Ishikawa (cell line): ENCODE results near the gene WBP1L.

ENCODE experiments used
- EGR1 ChIP-seq: IDR thresholded peaks from 2 replicates; pipeline ENCODE4 v1.6.1; 2012
- EP300 ChIP-seq: IDR thresholded peaks from 2 replicates; pipeline ENCODE4 v1.6.1; 2012; ENCODE audit warnings: borderline replicate concordance
- NFIC ChIP-seq: IDR thresholded peaks from 2 replicates; pipeline ENCODE4 v1.6.1; 2012
- RAD21 ChIP-seq: IDR thresholded peaks from 2 replicates; pipeline ENCODE4 v1.6.1; 2012; ENCODE audit warnings: low read depth
- TAF1 ChIP-seq: IDR thresholded peaks from 2 replicates; pipeline ENCODE4 v1.6.1; 2012; ENCODE audit warnings: low read depth, mild to moderate bottlenecking
- TCF12 ChIP-seq: IDR thresholded peaks from 2 replicates; pipeline ENCODE4 v1.6.1; 2012; ENCODE audit warnings: low read depth
- TEAD4 ChIP-seq: IDR thresholded peaks from 2 replicates; pipeline ENCODE4 v1.6.1; 2012
- YY1 ChIP-seq: IDR thresholded peaks from 2 replicates; pipeline ENCODE4 v1.6.1; 2012; ENCODE audit warnings: low read depth
- ZBTB7A ChIP-seq: IDR thresholded peaks from 2 replicates; pipeline ENCODE4 v1.6.1; 2012; ENCODE audit warnings: low read depth
- TF ChIP-seq, protein P1 (sequence below): IDR thresholded peaks from 2 replicates; pipeline ENCODE4 v1.6.1; 2012
- TF ChIP-seq, protein P2 (sequence below): IDR thresholded peaks from 2 replicates; pipeline ENCODE4 v1.6.1; 2012
- TF ChIP-seq, protein P3 (sequence below): IDR thresholded peaks from 2 replicates; pipeline ENCODE4 v1.6.1; 2012; ENCODE audit warnings: low read depth, mild to moderate bottlenecking

DNA sequence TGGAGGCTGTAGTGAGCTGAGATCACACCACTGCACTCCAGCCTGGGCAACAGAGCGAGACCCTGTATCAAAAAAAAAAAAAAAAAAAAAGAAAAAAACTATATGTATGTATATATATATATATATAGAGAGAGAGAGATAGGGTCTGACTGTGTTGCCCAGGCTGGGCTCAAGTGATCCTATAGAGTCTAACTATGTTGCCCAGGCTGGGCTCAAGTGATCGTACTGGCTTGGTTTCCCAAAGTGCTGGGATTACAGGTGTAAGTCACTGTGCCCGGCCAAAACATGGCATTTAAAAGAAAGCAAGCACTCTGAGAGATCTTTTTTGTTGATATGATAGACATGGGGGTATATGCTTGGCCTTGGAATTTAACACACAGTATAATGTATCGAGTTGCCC lies 73.4 kb downstream of the WBP1L start:
- TF ChIP-seq TCF12 (no peak), TEAD4 (no peak), EGR1 (no peak), EP300 (no peak), ZBTB7A (no peak), TAF1 (no peak), RAD21 (no peak), YY1 (no peak), NFIC (no peak)
- TF ChIP-seq, protein P1, sequence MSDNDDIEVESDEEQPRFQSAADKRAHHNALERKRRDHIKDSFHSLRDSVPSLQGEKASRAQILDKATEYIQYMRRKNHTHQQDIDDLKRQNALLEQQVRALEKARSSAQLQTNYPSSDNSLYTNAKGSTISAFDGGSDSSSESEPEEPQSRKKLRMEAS = no peak
- TF ChIP-seq, protein P2, sequence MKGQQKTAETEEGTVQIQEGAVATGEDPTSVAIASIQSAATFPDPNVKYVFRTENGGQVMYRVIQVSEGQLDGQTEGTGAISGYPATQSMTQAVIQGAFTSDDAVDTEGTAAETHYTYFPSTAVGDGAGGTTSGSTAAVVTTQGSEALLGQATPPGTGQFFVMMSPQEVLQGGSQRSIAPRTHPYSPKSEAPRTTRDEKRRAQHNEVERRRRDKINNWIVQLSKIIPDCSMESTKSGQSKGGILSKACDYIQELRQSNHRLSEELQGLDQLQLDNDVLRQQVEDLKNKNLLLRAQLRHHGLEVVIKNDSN = no peak
- TF ChIP-seq, protein P3, sequence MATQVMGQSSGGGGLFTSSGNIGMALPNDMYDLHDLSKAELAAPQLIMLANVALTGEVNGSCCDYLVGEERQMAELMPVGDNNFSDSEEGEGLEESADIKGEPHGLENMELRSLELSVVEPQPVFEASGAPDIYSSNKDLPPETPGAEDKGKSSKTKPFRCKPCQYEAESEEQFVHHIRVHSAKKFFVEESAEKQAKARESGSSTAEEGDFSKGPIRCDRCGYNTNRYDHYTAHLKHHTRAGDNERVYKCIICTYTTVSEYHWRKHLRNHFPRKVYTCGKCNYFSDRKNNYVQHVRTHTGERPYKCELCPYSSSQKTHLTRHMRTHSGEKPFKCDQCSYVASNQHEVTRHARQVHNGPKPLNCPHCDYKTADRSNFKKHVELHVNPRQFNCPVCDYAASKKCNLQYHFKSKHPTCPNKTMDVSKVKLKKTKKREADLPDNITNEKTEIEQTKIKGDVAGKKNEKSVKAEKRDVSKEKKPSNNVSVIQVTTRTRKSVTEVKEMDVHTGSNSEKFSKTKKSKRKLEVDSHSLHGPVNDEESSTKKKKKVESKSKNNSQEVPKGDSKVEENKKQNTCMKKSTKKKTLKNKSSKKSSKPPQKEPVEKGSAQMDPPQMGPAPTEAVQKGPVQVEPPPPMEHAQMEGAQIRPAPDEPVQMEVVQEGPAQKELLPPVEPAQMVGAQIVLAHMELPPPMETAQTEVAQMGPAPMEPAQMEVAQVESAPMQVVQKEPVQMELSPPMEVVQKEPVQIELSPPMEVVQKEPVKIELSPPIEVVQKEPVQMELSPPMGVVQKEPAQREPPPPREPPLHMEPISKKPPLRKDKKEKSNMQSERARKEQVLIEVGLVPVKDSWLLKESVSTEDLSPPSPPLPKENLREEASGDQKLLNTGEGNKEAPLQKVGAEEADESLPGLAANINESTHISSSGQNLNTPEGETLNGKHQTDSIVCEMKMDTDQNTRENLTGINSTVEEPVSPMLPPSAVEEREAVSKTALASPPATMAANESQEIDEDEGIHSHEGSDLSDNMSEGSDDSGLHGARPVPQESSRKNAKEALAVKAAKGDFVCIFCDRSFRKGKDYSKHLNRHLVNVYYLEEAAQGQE = no peak
